Activated naive CD8-positive, alpha-beta T cell treated with anti-CD3 and anti-CD28 coated beads, Interleukin-2, amount 10 ng/mL, durations not matched to agents 7 days and 5 days (primary cell): ENCODE data around the gene BTK. TPM values are rescaled to one million over a fixed set of nuclear protein-coding genes. Genes with fewer than 3 reads are reported as not detected.

Experiments
- ATAC-seq: fragments of 150-1000 bp; cut with Tn5 transposase; one replicate; pipeline ENCODE4 v1.10.0; 2021; ENCODE audit warnings: low read depth, moderate library complexity
- POLR2A ChIA-PET: fragments of 350-600 bp; sonication (Branson Sonifier 250); formaldehyde crosslinking; loops from one replicate; lab custom pipeline; 2021; ENCODE audit warnings: antibody characterized with exemption; lab: Charles Lee
- DNase-seq: peaks from one replicate; pipeline ENCODE4 v3.0.0; 2021
- H3K27ac Mint-ChIP-seq: one replicate; pipeline ENCODE4 v1.8.0; 2022; ENCODE audit warnings: mild to moderate bottlenecking, mixed read lengths
- H3K27me3 Mint-ChIP-seq: one replicate; pipeline ENCODE4 v1.8.0; 2022; ENCODE audit warnings: mild to moderate bottlenecking, moderate library complexity, mixed read lengths
- H3K36me3 Mint-ChIP-seq: one replicate; pipeline ENCODE4 v1.8.0; 2021; ENCODE audit warnings: mild to moderate bottlenecking, mixed read lengths
- H3K4me1 Mint-ChIP-seq: one replicate; pipeline ENCODE4 v1.8.0; 2021; ENCODE audit warnings: mixed read lengths
- H3K4me3 Mint-ChIP-seq: one replicate; pipeline ENCODE4 v1.8.0; 2022; ENCODE audit warnings: mild to moderate bottlenecking, moderate library complexity, mixed read lengths
- H3K9me3 Mint-ChIP-seq: one replicate; pipeline ENCODE4 v1.8.0; 2021; ENCODE audit warnings: mixed read lengths
- total RNA-seq, 2 experiments: library from RNA; stranded (reverse); gene quantifications; one replicate each; pipeline ENCODE4 v1.2.3, GENCODE V29; 2021

The BTK gene
- total RNA-seq, 2 experiments from 2014 or later, result 0.48 to 1.1 TPM

DNA sequence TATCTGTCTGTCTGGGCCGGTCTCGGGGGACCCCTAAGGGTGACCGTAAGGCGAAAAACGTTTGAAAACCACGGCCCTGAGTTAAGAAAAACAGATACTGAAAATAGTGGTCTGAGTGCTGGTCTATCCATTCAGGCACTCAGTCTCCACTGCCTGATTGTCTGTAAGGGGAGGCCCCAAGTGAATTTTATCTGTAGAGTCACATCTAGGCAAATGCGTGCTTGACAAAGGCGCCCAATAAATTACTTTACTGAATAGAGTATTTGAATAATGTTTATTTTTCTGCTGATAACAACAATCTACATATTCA lies 22.5 kb upstream of the BTK start:
- Mint-ChIP-seq H3K27me3 (no peaks in the 10 kb centered on the region), H3K9me3 (no peaks in the 10 kb centered on the region), H3K36me3 (peaks cover 14% of the 10 kb centered on the region), H3K27ac (peak overlapping the region; percentile 98), H3K4me1 (peaks cover 22% of the 10 kb centered on the region), H3K4me3 (peak overlapping the region; percentile 98)
- ATAC-seq, result no peak
- POLR2A ChIA-PET, result interaction anchor here (0.9 kb wide), 1 partner anchor 10 kb away, joined by 3 read pairs; no protein-coding TSS in a partner anchor
- no peak for DNase-seq

GRCh38 chrX:101407748-101408531 lies 21.9 kb upstream of the BTK start, which contains the start of the genes GLA and HNRNPH2:
TSS of gene GLA (minus strand) at chrX:101407925. CDS start at chrX:101407903, 22 bp downstream.
TSS of gene HNRNPH2 (plus strand) at chrX:101408222. CDS start at chrX:101411989, 3,767 bp downstream.
- DNase-seq (peak; percentile 81), ATAC-seq (peak; percentile 91)
- peak within 1 kb of the TSS; percentile 98 for H3K4me3 Mint-ChIP-seq
- H3K4me1 Mint-ChIP-seq, result peaks cover 19% of the 10 kb centered on the region
- H3K27me3 Mint-ChIP-seq, result no peaks in the 10 kb centered on the region
- H3K9me3 Mint-ChIP-seq, result no peaks in the 10 kb centered on the region
- POLR2A ChIA-PET, result interaction anchor here (0.7 to 1.7 kb wide), 3 partner anchors 9 to 1954 kb away, joined by 3 to 11 read pairs (median 6); partner anchors contain the start of gene RPL36A
- H3K27ac Mint-ChIP-seq, result peak within 1 kb of the TSS; percentile 98
- H3K36me3 Mint-ChIP-seq, result peaks cover 14% of the 10 kb centered on the region

DNA sequence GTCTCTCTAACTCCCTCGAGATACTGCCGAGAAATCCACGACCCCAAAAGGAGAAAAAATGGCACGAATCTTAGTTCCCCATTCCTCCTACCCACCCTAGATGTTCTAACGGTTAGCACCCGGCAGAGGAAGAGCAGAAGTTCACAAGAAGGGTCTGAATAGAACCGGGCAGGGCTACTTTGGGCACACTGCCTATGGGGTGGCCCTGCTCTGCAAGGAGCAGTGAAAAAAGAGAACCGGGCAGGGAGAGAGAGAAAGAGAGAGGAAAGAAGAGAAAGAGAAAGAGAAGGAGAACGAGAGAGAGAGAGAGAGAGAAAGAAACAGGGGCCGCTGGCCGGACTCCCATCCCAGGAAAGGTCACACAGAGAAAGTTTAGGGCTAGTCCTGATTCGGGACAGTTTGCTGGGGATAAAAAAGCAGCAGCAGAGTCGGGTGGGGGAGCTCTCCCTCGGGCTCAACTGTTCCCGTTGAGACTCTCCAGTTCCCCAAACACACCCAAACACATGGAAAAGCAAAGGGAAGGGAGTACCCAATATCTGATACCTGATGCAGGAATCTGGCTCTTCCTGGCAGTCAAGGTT lies 21.3 kb upstream of the BTK start:
- Mint-ChIP-seq H3K27me3 (no peaks in the 10 kb centered on the region), H3K4me1 (peaks cover 18% of the 10 kb centered on the region), H3K4me3 (peak overlapping the region; percentile 98), H3K36me3 (peaks cover 12% of the 10 kb centered on the region), H3K9me3 (no peaks in the 10 kb centered on the region), H3K27ac (peak overlapping the region; percentile 98)
- ATAC-seq, result no peak
- DNase-seq, result no peak
- POLR2A ChIA-PET, result interaction anchor here (0.7 to 1.7 kb wide), 3 partner anchors 9 to 1955 kb away, joined by 3 to 11 read pairs (median 6); partner anchors contain the start of gene RPL36A

GRCh38 chrX:101399825-101400224 lies 13.8 kb upstream of the BTK start:
- ATAC-seq (no peak), DNase-seq (no peak)
- H3K27me3 Mint-ChIP-seq, result no peaks in the 10 kb centered on the region
- no peak overlapping the region for H3K27ac Mint-ChIP-seq
- no peak overlapping the region for H3K4me3 Mint-ChIP-seq
- H3K4me1 Mint-ChIP-seq, result peaks cover 5% of the 10 kb centered on the region
- POLR2A ChIA-PET, result no interaction called here
- no peaks in the 10 kb centered on the region for H3K9me3 Mint-ChIP-seq
- H3K36me3 Mint-ChIP-seq, result peaks cover 16% of the 10 kb centered on the region

DNA sequence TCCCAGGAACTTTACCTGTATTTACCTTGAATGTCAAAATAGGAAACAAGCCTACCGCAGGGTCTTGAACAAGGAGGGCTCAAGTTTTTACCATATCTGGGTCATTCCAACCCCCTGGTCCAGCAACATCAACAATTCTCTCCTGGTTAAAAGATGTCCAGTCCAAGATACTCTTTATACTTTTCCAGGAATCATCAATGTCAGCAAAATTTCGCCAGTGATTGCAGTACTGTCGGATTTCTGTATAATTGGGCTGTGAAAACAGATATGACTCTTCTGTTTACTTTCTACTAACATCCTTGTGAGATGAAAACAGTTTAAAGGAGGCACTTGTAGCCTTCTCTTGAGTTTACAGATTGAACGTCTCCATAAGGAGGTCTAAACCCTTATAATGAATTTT lies 12.7 kb upstream of the BTK start:
- H3K9me3 Mint-ChIP-seq, result no peaks in the 10 kb centered on the region
- DNase-seq (no peak), ATAC-seq (no peak)
- H3K36me3 Mint-ChIP-seq, result peaks cover 15% of the 10 kb centered on the region
- H3K4me3 Mint-ChIP-seq, result no peak overlapping the region
- H3K27me3 Mint-ChIP-seq, result no peaks in the 10 kb centered on the region
- no peak overlapping the region for H3K27ac Mint-ChIP-seq
- peaks cover 8% of the 10 kb centered on the region for H3K4me1 Mint-ChIP-seq
- POLR2A ChIA-PET, result no interaction called here

DNA sequence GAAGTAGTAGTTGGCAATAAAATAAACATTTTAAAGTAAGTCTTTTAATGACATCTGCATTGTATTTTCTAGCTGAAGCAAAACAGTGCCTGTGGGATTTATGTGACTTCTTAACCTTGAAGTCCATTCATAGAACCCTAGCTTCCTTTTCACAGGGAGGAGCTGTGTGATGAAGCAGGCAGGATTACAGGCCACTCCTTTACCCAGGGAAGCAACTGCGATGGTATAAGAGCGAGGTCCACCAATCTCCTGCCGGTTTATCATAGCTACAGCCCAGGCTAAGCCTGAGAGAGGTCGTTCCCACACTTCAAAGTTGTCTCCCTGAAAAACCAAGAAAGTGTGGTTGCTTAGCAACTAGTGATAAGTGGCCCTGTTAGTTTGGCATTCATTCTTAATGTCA lies 11.8 kb upstream of the BTK start:
- Mint-ChIP-seq H3K36me3 (peaks cover 21% of the 10 kb centered on the region), H3K4me3 (no peak overlapping the region), H3K4me1 (peaks cover 12% of the 10 kb centered on the region), H3K27ac (no peak overlapping the region), H3K9me3 (no peaks in the 10 kb centered on the region), H3K27me3 (no peaks in the 10 kb centered on the region)
- no peak for ATAC-seq
- POLR2A ChIA-PET, result no interaction called here
- no peak for DNase-seq

- H3K36me3 Mint-ChIP-seq, result peaks cover 27% of the 10 kb centered on the region
- no peaks in the 10 kb centered on the region for H3K9me3 Mint-ChIP-seq
- ATAC-seq (no peak), DNase-seq (no peak)
- H3K27ac Mint-ChIP-seq, result no peak overlapping the region
- H3K4me1 Mint-ChIP-seq, result peaks cover 27% of the 10 kb centered on the region
- no peak overlapping the region for H3K4me3 Mint-ChIP-seq
- POLR2A ChIA-PET, result no interaction called here
- no peaks in the 10 kb centered on the region for H3K27me3 Mint-ChIP-seq
Observed at GRCh38 chrX:101395789-101396188, 9.8 kb upstream of the BTK start.

DNA sequence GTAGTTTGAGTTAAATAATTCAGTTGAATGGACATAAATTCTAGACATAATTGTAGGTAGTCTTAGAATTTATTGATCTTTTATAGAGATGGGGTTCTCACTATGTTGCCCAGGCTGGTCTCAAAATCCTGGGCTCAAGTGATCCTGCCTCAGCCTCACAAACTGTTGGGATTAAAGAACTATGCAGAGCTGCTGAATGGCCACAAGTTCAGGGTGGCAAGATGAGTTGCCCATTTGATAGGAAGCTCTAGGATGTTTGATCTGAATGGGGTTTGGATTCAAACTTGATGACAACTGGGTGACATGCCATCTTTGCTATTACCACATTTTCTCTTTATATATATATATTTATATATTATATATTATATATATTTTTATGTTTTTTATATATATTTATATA lies 8.4 kb upstream of the BTK start:
- H3K4me1 Mint-ChIP-seq, result peaks cover 31% of the 10 kb centered on the region
- H3K27ac Mint-ChIP-seq, result no peak overlapping the region
- DNase-seq (no peak), ATAC-seq (no peak)
- H3K4me3 Mint-ChIP-seq, result no peak overlapping the region
- no peaks in the 10 kb centered on the region for H3K9me3 Mint-ChIP-seq
- no peaks in the 10 kb centered on the region for H3K27me3 Mint-ChIP-seq
- POLR2A ChIA-PET, result no interaction called here
- H3K36me3 Mint-ChIP-seq, result peaks cover 19% of the 10 kb centered on the region

DNA sequence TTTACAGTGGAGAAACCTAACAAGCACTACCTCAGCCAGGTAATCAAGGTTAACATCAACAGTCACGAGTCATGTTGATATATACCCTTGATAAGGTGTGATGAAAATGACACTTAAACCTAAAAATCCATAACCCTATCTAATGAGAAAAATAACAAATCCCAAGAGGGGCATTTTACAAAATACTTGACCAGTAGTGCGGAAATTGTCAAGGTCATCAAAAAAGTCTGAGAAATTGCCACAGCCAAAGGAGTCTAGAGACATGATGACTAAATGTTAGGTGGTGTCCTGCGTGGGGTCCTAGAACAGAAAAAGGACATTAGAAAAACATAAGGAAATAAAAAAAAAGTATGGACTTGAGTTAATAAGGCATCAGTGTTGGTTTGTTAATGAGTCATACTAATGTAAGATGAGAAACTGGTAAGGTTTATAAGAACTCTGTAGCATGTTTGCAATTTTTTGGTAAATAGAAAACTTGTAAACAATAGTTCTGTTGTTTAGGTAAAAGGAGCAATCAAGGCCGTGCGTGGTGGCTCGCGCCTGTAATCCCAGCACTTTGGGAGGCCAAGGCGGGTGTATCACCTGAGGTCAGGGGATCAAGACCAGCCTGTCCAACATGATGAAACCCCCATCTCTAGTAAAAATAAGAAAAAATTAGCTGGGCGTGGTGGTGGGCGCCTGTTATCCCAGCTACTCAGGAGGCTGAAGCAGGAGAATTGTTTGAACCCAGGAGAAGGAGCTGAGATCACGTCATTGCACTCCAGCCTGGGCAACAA lies 7.7 kb upstream of the BTK start:
- peaks cover 31% of the 10 kb centered on the region for H3K4me1 Mint-ChIP-seq
- H3K9me3 Mint-ChIP-seq, result no peaks in the 10 kb centered on the region
- ATAC-seq, result no peak
- H3K27me3 Mint-ChIP-seq, result no peaks in the 10 kb centered on the region
- POLR2A ChIA-PET, result interaction anchor here (1.3 kb wide), 1 partner anchor 27 kb away, joined by 10 read pairs; no protein-coding TSS in a partner anchor
- no peak for DNase-seq
- peaks cover 18% of the 10 kb centered on the region for H3K36me3 Mint-ChIP-seq
- H3K4me3 Mint-ChIP-seq, result peak overlapping the region; percentile 32
- peak overlapping the region; percentile 58 for H3K27ac Mint-ChIP-seq

DNA sequence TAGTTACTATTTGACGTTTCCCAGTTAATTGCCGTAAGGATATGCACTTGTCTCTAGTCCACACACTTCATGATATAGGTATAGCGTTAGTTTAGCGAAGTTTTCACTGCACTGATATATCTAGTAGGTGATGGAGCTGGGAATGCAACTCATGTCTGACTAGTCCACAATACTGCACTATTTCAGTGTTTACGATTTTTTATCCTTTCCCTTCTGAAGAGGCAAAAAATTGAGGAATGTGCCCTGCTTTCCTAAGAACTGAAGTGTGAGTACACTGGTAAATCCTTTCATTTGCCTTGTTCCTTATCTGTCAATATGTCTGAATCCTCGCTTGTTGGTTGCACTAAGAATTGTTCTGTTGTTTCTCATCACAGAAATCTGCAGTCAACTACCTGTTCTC lies 5.8 kb upstream of the BTK start:
- Mint-ChIP-seq H3K36me3 (peaks cover 17% of the 10 kb centered on the region), H3K27ac (peak overlapping the region; percentile 76), H3K9me3 (no peaks in the 10 kb centered on the region), H3K4me1 (peaks cover 31% of the 10 kb centered on the region), H3K27me3 (no peaks in the 10 kb centered on the region), H3K4me3 (peak overlapping the region; percentile 95)
- DNase-seq (no peak), ATAC-seq (no peak)
- POLR2A ChIA-PET, result interaction anchor here (0.9 kb wide), 2 partner anchors 12 to 20 kb away, joined by 3 read pairs; no protein-coding TSS in a partner anchor

DNA sequence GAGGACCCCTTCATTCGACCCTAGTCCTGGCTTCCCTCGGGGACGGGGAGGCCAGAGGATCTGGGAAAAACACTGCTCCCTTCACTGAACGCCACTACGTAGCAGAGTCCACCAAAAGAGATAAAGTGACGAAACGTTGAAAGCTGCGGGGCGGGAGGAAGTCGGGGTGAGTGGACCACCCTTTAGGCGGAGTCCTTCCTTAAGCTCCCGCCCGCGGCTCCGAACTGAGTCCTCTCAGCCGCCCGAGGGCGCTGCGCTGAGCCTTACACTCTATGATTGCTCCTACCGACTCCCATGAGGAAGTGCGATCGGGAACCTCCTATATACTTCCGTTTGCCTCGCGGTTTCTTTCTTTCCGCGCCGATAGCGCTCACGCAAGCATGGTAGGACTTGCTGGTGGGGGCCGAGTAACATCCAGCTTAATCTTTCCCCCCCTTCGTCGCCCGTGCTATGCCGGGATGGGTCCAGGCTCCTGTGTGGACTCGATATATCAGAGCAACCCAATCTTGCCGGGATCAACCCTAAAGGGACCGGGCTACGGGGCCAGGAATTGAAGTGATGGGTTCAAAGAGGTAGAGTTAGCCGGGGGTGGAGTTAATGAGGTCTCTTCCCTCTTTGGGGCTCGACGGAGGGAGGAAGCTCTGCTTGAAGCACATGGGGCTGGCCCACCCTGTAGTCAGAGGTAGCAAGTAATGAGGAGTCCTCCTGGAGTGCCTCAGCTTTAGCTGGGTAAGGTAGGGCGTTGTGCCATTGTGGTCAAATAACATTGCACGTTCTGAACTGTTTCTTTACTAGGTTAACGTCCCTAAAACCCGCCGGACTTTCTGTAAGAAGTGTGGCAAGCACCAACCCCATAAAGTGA lies 4.9 kb upstream of the BTK start, which contains the start of gene RPL36A:
Gene RPL36A, plus strand, starts transcription at position 348 of the 862 bp plus-strand sequence. Its CDS starts 33 bp downstream, at position 381.
- Mint-ChIP-seq H3K27ac (peak within 1 kb of the TSS; percentile 76), H3K4me3 (peak within 1 kb of the TSS; percentile 95), H3K27me3 (no peaks in the 10 kb centered on the region), H3K9me3 (no peaks in the 10 kb centered on the region), H3K4me1 (peaks cover 34% of the 10 kb centered on the region), H3K36me3 (peaks cover 17% of the 10 kb centered on the region)
- DNase-seq (peak; percentile 76), ATAC-seq (peak; percentile 98)
- POLR2A ChIA-PET, result interaction anchor here (0.5 to 2.3 kb wide), 11 partner anchors 11 to 541 kb away, joined by 3 to 16 read pairs (median 4); partner anchors contain the start of genes ARMCX6, CENPI, GLA and TIMM8A

GRCh38 chrX:101388604-101389003 lies 2.6 kb upstream of the BTK start:
- Mint-ChIP-seq H3K4me3 (no peak overlapping the region), H3K27me3 (no peaks in the 10 kb centered on the region), H3K27ac (no peak overlapping the region), H3K36me3 (peaks cover 15% of the 10 kb centered on the region), H3K4me1 (peaks cover 25% of the 10 kb centered on the region), H3K9me3 (no peaks in the 10 kb centered on the region)
- DNase-seq (no peak), ATAC-seq (no peak)
- POLR2A ChIA-PET, result no interaction called here
